ENCODE data around the gene P3R3URF.

P3R3URF gene

GRCh38 chr1:46197964-46198811 is 21.9 kb upstream of the P3R3URF start, which contains the start of gene POMGNT1:
TSS of gene POMGNT1 (minus strand) at chr1:46198434. CDS start at chr1:46197821, 613 bp downstream.
- CTCF ChIA-PET: interaction anchor here (0.6 to 3.1 kb wide), 3 partner anchors 25 to 1484 kb away, joined by 3 to 21 read pairs (median 3); no protein-coding TSS in a partner anchor
- POLR2A ChIA-PET: interaction anchor here (0.5 to 2.5 kb wide), 7 partner anchors 9 to 307 kb away, joined by 3 to 9 read pairs (median 6); partner anchors contain the start of genes PIK3R3 and RAD54L
- Histone ChIP-seq H3K27ac (ENCODE audit: extremely low read depth, low read depth, low read length) (peak within 1 kb of the TSS; percentile 81), H3K36me3 (ENCODE audit: control insufficient read depth in 2 of 2, insufficient read depth in 1 of 2, low read length in 2 of 2) (peaks cover 0 to 38% of the 10 kb centered on the region in 2 experiments; a peak in 1 of 3 replicates), H3K4me1 (ENCODE audit: control insufficient read depth, insufficient read depth, low read length) (no peaks in the 10 kb centered on the region), H3K9me3 (ENCODE audit: control insufficient read depth, insufficient read depth, low read depth, low read length) (no peaks in the 10 kb centered on the region), H3K4me3 (ENCODE audit: low read depth, low read length) (peak within 1 kb of the TSS; percentile 75)
- TF ChIP-seq ZNF423 (tag by site-specific recombination; IDR thresholded peaks at IDR 0.05): no peak
- peak; percentile 24; the same call in 1 of the 2 replicates for TF ChIP-seq ELK4 (IDR thresholded peaks at IDR 0.05; ENCODE audit: borderline replicate concordance, low read depth, low read length)
- TF ChIP-seq GLIS1 (tag by site-specific recombination; IDR thresholded peaks at IDR 0.05): no peak
- 0 out of 2 replicates have a peak, but pooled peaks have one; percentile 6 for TF ChIP-seq ZNF10 (tag by site-specific recombination; IDR thresholded peaks at IDR 0.05)
- TF ChIP-seq CTCF (tag by site-specific recombination; IDR thresholded peaks at IDR 0.05): peak; percentile 69
- TF ChIP-seq ZNF580 (tag by site-specific recombination; IDR thresholded peaks at IDR 0.05): peak; percentile 77
- no peak for TF ChIP-seq ATF2 (tag by site-specific recombination; IDR thresholded peaks at IDR 0.05; ENCODE audit: low read depth)
- peak; percentile 61; the same call in 1 of the 2 replicates for TF ChIP-seq ZBTB48 (tag by site-specific recombination; IDR thresholded peaks at IDR 0.05)
- no peak for TF ChIP-seq ZNF544 (tag by site-specific recombination; IDR thresholded peaks at IDR 0.05)
- TF ChIP-seq ZNF24 (tag by site-specific recombination; IDR thresholded peaks at IDR 0.05): peak; percentile 17; the same call in 1 of the 2 replicates
- TF ChIP-seq ZNF280C (tag by site-specific recombination; IDR thresholded peaks at IDR 0.05): no peak
- TF ChIP-seq SP3 (tag by site-specific recombination; IDR thresholded peaks at IDR 0.05): peak; percentile 56; the same call in 1 of the 2 replicates
- peak; percentile 25; the same call in 1 of the 2 replicates for TF ChIP-seq KLF1 (tag by site-specific recombination; IDR thresholded peaks at IDR 0.05)
- TF ChIP-seq ZNF701 (tag by site-specific recombination; IDR thresholded peaks at IDR 0.05): no peak
- 0 out of 2 replicates have a peak, but pooled peaks have one; percentile 17 for TF ChIP-seq ZNF121 (tag by site-specific recombination; IDR thresholded peaks at IDR 0.05)
- no peak for TF ChIP-seq ZNF112 (tag by site-specific recombination; IDR thresholded peaks at IDR 0.05)
- no peak for TF ChIP-seq ZNF645 (tag by site-specific recombination; IDR thresholded peaks at IDR 0.05)
- no peak for TF ChIP-seq ZNF16 (tag by site-specific recombination; IDR thresholded peaks at IDR 0.05; ENCODE audit: low read depth)
- peak; percentile 97; the same call in 1 of the 2 replicates for TF ChIP-seq ZNF768 (tag by site-specific recombination; IDR thresholded peaks at IDR 0.05)
- no peak for TF ChIP-seq SCRT1 (tag by site-specific recombination; IDR thresholded peaks at IDR 0.05; ENCODE audit: borderline replicate concordance)
- TF ChIP-seq ZXDB (tag by site-specific recombination; IDR thresholded peaks at IDR 0.05): peak; percentile 39; the same call in 1 of the 2 replicates
- TF ChIP-seq ZNF114 (tag by site-specific recombination; IDR thresholded peaks at IDR 0.05): no peak
- TF ChIP-seq PRDM4 (tag by site-specific recombination; IDR thresholded peaks at IDR 0.05): no peak
- TF ChIP-seq ZNF692 (tag by site-specific recombination; IDR thresholded peaks at IDR 0.05): peak; percentile 50; the same call in 1 of the 2 replicates
